Measurements from ENCODE around the gene PRKX.
"Not testable (repeated sequence)": the region's sequence is repeated elsewhere in the genome, so short reads cannot be mapped to it uniquely, and the experiment has no call there.

The PRKX gene

DNA sequence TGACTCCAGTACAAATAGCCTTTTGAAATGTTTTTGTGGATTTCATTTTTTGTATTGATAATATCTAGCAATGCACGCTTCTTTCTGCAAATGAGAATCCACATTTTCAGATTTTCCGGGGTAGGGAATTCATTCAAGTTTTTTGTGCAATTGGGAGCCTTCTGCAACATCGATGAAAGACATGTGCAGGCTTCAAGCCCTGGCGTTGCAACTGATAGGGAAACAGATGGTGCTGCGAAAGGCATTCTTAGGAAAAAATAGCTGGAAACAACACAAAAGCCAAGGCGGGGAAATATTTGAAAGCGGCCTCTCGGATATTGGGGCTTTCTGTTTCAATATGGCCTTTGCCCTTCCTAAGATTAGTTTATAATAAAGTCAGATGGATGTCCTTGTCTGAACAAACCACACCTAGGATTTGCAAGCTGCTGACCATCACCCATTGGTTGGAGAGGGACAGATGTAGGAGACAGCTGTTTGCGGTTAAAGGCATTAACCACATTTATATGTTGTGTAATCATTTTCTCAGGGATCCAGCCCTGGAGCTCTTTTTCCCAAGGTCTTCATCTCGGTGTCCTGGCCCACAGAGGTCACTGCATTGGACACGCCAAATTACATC lies 136.5 kb downstream of the PRKX start:
- DNase-seq (ENCODE audit: low spot score), result no peak
- TF ChIP-seq, protein P1, sequence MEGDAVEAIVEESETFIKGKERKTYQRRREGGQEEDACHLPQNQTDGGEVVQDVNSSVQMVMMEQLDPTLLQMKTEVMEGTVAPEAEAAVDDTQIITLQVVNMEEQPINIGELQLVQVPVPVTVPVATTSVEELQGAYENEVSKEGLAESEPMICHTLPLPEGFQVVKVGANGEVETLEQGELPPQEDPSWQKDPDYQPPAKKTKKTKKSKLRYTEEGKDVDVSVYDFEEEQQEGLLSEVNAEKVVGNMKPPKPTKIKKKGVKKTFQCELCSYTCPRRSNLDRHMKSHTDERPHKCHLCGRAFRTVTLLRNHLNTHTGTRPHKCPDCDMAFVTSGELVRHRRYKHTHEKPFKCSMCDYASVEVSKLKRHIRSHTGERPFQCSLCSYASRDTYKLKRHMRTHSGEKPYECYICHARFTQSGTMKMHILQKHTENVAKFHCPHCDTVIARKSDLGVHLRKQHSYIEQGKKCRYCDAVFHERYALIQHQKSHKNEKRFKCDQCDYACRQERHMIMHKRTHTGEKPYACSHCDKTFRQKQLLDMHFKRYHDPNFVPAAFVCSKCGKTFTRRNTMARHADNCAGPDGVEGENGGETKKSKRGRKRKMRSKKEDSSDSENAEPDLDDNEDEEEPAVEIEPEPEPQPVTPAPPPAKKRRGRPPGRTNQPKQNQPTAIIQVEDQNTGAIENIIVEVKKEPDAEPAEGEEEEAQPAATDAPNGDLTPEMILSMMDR (IDR thresholded peaks at IDR 0.05; ENCODE audit: extremely low read depth, missing control alignments), result no peak

DNA sequence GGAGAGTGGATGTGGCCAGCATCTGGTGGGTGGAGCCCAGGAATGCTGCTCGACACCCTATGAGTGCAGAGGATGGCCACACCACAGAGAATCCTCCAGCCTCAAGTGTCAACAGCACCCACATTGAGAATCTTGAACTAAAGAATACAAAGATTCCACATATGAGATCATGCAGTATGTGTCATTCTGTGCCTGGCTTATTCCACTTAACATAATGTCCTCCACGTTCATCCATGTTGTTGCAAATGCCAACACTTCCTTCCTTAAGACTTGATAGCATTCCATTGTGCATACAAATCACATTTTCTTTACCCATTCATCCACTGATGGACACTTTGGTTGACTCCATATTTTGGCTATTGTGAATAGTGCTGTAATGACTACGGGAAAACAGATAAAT lies 145.8 kb downstream of the PRKX start:
- DNase-seq (ENCODE audit: low spot score), result no peak
- TF ChIP-seq, protein P1 (IDR thresholded peaks at IDR 0.05; ENCODE audit: extremely low read depth, missing control alignments), result no peak

DNA sequence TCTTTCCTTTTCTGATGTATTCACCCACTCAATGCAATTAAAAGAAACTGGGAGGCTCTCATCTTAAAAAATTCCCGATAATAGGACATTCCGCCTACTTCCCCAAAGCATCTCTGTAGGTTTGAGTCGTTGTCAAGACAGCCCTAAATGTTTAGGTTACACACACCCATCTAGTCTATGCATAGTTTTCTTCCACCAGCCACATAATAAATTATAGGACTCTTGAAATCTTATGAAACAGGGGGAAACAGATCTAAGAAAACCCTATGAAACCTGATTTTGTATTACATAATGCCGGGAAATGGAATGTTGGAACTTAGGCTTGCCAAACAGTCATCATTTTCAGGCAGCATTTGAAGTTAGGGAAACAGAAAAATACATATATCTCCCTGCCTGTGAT lies 150.0 kb downstream of the PRKX start:
- TF ChIP-seq, protein P1 (IDR thresholded peaks at IDR 0.05; ENCODE audit: extremely low read depth, missing control alignments), result no peak

GRCh38 chrX:3560010-3560409 lies 153.4 kb downstream of the PRKX start:
- not testable (repeated sequence) for DNase-seq (ENCODE audit: low spot score)

More for the DNA sequence above, 150.0 kb downstream of the PRKX start:
- no peak for DNase-seq (ENCODE audit: low spot score)

Measured in GM20000 (cell line).